HTERT RPE-1 (cell line): ENCODE measurements around the gene HDGFL2.

Experiments used
- in situ Hi-C: fragments of 300-500 bp; cut with MboI; formaldehyde crosslinking; loops from 4 replicates; pipeline ENCODE4 v1.14.3; 2020; ENCODE audit warnings: low sequenced_read_pairs

HDGFL2 gene

DNA sequence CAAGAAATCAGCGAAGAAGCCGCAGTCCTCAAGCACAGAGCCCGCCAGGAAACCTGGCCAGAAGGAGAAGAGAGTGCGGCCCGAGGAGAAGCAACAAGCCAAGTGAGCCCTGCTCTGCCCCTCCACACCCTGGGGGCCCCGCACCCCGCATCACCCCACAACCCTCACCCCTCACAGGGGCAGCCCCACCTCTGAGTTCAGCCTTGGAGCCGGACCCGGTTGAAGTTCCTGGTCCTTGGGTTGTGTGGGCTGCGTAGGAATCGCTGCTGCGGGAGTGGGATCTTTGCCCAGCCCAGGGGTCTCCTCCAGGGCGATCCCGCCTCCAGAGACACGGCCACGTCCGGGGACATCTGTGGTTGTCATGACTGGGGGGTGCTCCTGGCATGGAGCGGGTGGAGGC is 24.2 kb downstream of the HDGFL2 start:
- in situ Hi-C loops = no loop called here

DNA sequence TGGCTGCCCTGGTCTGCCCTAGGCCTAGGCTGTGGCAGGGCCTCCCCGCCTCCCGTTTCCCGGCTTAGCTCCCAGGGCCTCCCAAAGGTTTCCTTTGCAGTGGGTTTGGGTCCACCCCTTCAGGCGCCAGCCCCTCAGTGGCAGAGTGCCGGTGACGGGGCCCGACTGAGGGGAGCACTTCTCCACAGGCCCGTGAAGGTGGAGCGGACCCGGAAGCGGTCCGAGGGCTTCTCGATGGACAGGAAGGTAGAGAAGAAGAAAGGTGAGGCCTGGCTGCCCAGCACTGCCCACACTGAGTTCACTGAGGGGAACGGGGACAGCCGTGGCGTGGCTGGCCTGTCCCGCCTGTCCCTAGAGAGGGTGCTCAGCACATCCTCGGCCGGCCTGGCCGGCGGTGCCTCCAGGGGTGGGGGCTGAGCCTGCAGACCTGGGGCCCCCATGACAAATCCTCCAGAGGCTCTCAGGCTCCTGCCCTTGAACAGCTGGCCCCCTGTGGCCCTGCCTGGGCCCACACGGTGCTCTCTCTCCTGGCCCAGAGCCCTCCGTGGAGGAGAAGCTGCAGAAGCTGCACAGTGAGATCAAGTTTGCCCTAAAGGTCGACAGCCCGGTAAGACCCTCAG is 25.8 kb downstream of the HDGFL2 start:
- in situ Hi-C loops = no loop called here

DNA sequence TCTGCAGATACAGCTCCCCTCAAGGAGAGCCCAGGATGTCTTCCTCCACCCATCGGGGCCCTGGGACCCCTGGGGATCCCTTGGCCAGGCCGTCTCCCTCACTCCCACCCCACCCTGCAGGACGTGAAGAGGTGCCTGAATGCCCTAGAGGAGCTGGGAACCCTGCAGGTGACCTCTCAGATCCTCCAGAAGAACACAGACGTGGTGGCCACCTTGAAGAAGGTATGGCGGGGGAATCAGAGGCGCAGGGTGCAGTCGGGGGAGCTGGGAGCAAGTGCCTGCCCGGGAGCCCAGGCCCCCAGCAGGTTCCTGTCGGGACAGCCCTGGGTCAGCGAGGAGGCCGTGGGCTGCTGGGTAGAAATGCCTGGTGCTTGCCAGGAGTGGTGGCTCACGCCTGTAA is 26.6 kb downstream of the HDGFL2 start:
- in situ Hi-C loops = no loop called here

DNA sequence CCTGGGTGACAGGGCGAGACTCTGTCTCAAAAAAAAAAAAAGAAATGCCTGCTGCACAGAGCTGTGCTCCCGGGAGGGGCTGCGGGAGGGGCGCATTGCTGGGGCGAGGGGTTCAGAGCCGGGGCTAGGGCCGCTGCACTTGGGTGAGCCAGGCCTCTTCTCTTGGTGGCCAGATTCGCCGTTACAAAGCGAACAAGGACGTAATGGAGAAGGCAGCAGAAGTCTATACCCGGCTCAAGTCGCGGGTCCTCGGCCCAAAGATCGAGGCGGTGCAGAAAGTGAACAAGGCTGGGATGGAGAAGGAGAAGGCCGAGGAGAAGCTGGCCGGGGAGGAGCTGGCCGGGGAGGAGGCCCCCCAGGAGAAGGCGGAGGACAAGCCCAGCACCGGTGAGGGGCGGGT is 27.2 kb downstream of the HDGFL2 start:
- in situ Hi-C loops = no loop called here

DNA sequence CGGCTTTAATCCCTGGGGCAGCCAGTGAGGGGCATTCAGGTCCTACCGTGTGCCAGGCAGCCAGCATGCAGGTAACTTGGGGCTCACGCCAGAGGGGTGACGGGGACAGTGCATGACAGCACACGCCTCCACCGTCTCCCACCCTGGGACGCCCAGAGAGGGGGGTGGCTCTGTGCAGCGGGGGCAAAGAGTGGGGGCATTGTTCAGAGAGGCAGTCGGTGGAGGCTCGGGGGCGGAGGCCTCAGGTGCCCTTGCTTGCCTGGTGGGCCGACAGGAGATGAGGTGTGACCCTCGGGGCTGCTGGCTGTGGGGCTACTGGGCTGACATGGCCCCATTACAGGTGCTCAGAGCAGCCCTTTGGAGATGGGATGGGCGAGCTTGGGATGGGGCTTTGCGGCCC is 27.8 kb downstream of the HDGFL2 start:
- in situ Hi-C loops = no loop called here

DNA sequence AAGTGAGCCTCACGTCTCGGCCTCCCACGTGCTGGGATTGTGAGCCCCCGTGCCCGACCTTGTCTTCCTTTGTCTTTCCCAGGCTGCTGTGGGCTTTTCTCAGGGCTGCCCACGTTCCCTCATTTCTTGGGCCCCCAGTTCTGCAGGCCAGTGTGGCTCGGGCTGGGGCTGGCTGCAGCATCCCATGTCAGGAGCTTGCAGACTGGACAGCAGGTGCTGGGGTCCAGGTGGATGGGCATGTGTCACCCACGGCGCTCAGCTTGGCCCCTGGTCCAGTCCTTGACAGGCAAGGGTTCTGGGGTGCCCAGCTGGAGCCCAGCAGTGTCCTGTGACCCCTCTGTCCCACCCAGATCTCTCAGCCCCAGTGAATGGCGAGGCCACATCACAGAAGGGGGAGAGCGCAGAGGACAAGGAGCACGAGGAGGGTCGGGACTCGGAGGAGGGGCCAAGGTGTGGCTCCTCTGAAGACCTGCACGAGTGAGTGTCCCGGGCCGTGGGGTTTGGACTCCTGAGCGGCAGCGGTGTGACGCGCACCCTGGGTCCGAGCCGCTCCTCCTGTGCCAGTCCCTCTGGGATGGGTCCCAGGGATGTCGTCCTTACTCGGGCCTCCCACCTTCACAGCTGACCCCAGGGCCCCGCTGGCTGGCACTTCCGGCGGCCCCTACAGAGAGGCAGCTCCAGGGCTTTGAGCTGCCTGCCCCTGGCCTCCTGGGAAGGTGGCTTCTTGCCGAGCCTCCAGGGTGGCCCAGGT is 28.9 kb downstream of the HDGFL2 start:
- in situ Hi-C loops = no loop called here

DNA sequence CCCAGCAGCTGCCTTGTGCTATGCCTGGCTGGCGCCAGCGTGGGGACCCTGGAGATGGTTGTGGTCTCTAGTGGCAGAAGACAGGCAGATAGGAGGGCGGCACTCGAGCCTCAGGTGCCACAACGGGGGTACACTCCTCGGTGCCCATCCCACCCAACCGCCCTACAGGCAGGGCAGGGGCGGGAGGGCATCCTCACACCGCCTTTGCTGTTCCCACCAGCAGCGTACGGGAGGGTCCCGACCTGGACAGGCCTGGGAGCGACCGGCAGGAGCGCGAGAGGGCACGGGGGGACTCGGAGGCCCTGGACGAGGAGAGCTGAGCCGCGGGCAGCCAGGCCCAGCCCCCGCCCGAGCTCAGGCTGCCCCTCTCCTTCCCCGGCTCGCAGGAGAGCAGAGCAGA is 29.6 kb downstream of the HDGFL2 start:
- in situ Hi-C loops = no loop called here

DNA sequence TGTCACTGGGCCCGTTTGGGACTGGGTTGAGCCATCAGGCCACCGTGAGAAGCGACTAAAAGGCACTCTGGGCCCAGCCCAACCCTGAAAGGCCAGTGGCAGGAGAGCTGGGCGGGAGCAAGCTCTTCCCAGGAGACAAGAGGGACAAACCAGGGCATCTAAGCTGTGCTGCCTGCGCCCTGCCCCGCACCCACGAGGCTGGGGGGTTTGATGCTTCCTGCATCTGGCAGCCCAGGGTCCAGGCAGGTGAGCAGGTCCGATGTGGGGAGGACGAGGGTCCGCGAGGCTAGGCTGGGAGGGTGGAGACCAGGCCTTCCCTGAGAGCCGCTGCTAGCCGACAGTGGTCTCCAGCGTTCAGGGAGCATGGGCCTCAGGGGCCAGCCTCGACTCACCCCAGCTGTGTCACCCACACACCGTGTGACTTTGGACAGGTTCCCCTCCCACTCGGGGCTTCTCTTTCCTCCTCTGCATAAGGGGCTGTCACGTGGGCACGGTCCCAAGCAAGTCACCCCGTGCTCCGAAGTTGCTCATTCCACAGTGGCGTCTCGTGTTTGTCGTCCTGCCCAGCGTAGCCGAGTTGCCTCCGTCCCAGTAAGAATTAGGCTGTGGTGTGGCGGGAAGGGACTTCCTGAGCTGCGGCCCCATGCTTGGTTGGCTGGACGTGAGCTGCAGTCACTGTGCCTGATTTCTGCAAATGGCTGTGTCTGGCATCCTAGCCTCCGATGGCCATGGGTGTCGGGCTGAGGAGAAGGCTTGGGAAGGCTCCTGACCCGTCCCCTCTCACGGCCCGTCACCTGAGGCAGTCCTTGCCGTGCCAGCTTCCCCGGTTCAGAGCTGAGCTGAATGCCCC is 30.4 kb downstream of the HDGFL2 start:
- in situ Hi-C loops = no loop called here

DNA sequence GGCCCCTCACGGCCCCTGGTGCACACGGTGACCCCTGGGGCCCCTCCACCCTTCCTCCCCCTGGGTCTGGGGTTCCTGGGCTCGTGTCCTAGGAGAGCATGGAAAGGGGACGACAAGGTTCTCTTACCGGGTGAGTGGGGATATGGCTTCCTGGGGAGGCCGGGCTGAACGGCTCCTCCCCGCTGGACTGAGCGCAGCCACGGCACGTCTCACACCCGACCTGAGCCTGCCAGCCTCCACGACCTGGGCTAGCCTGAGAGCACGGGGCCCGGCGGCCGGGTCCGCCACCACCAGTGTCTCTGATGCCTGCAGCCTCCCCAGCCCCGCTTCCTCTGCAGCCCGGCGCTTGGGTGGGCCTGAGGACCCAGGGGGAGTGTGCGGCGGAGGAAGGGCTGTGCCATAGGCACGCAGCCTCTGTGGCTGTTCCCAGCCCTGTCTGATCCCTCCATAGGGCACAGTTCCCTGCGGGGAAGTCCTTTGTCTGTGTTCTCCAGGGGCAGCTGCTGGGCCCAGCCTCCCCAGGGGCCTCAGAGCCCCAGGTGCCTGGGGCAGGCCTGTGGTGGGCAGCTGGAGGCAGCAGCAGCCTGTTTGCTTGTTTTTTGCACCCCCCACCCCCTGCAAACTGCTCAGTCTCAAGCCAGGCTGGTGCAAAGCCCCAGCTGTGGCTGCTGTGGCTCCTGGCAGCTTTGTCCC is 31.2 kb downstream of the HDGFL2 start:
- in situ Hi-C loops = no loop called here

DNA sequence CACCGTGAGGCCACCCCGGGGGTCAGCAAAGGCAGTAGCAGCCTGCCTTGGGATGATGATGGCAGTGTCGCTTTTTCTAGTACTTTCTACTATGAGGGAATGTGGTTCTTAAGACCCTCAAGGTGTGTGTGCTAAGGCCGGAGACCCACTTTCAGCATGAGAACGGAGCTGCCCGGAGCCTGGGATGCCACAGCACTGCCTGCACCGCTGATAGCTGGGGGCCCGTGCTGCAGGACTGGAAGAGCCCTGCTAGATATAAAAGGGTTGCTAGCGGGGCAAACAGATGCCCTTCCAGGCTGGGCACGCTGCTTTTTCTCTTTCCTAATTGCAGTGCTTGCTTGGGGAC is 31.7 kb downstream of the HDGFL2 start:
- in situ Hi-C loops = no loop called here

DNA sequence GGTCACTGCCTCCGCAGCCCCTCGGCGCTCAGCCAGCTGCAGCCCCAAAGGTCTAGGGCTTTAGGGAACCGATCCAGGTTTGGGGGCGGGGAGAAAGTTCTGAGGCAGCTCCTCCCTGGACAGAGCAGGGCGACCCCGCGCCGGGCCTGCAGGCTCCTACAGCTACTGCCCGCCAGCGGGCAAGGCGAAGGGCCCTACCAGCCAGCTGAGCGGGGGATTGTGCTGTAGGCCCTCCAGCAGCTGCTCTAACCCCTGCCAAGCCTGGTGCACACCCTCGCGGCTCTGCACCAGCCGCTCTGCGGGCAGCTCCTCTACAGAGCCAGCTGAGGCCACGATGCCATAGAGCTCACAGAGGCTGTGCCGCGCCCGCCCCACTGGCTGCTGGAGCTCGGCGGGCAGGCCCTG is 32.2 kb downstream of the HDGFL2 start:
- in situ Hi-C loops = no loop called here

DNA sequence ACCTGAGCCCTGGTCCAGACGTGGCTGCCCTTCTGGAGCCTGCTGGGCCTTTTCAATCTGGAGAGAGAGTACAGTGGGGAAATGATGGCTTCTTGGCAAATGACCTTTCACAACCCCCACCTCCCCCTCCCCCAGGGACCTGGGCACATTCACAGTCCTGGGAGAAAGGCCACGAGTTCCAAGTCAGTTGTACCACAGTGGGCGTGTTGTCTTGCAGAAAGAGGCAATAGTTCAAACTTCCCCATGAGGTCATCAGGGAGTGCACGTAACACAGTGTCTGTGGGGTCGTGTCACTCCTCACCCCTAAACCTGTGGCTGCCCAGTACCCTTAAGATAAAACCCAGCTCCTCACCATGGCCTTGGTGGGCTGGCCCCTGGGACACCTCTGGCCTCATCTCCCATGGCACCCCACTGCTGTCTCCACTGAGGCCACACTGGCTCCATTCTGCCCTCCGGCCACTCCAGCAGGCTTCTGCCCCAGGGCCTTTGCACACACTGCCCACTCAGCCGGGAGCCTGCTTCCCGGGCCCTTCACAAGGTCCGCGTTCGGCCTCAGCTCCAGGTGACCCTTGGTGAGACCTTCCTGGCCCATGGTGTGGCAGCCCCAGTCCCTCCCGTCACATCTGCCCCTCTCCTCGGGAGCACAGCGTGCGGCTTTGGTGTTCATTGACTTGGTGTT is 32.9 kb downstream of the HDGFL2 start:
- in situ Hi-C loops = no loop called here

DNA sequence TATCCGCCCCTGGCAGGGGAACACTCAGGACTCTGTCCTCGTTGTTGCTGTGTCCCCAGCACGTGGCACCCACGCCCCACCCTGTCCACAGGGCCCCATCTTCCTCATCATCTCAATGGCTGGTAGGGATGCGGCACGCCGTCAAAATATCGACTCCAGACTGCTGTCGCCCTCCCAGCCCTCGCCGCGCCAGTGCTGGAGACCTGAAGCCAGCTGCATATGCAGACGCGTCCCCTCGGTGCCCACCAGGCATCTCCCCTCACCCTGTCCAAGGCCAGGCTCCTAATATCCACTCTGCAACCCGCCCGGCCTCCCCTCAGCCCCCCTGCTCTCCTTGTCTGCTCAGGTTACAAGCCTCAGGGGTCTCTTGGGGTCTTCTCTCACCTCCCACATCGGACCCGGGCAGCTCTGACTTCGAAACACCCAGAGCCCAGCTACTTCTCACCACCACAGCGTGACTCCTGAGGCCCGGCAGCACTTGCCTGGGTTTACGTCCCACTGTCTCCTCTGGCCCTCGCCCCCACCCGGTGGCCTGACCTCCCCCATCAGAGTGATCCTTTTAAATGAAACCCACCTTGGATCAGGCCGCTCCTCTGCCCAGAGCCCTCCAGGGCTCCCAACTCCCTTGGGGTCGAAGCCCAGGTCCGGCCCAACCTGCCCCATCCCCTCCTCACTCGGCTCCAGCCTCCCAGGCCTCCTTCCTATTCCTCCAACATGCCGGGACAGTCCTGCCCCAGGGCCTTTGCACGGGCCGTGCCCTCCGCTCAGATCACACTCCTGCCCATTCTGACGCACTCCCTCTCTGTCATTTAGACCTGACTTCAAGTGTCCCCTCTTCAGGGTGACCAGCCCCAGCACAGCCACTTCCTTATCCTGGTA is 33.7 kb downstream of the HDGFL2 start:
- in situ Hi-C loops = no loop called here

DNA sequence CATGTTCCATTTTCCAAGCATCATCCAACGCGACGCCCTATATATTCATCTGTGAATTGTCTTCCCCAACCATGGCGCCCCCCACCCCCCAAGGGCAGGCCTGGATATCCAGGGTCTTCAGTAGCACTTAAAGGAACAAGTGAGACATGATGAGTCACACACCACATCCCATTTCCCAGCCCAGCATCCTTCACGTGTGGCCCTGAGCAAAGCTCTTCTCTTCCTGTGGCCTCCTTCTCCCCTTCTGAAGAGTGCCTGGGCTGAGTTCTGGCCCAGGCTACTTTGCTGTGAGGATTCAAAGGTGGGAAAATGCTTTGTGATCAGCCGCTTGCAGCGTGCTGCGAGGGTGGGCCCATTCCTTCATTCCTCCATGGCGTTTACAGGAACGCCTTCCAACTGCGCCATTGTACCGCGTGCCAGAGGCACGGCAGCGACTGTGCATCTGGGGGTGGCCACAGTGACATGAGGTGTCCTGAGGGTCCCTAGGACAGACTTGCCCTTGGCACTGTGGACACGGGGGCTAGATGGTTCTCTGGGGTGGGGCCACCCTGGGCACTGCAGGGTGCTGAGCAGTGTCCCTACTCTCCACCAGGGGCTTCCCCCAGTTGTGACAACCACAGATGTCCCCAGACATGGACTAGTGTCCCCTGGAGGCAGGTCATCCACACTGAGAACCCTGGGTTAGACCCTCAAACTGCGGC is 34.5 kb downstream of the HDGFL2 start:
- in situ Hi-C loops = no loop called here

DNA sequence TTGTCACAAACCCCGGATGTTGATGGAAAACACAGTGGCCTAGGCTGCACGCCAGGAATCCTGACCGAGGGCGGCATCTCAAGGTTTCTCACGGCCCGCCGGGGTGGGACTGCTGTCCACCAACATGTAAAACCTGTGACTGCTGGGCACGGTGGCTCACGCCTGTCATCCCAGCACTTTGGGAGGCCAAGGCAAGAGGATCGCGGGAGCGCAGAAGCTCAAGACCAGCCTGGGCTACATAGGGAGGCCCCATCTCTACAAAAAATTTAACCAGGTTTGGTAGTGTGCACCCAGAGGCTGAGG is 35.0 kb downstream of the HDGFL2 start:
- in situ Hi-C loops = no loop called here

DNA sequence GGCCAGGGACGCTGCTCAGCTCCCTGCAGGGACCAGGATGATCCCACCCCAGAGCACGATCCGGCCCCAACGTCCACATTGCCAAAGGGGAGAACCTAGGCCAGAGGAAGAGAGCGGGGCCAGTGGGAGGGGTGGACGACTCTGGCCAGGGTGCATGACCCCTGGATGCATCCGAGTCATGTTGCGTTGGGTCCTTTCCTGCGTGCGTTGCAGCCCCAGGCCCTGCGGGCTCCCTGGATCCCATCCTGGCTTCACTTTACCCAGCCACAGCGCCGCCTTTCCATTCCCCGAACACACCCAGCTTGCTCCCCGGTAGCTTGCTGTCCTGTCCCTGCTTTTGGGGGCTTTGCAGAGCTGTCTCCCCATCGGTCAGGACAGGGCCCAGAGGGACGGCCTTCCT is 35.7 kb downstream of the HDGFL2 start:
- in situ Hi-C loops = no loop called here

DNA sequence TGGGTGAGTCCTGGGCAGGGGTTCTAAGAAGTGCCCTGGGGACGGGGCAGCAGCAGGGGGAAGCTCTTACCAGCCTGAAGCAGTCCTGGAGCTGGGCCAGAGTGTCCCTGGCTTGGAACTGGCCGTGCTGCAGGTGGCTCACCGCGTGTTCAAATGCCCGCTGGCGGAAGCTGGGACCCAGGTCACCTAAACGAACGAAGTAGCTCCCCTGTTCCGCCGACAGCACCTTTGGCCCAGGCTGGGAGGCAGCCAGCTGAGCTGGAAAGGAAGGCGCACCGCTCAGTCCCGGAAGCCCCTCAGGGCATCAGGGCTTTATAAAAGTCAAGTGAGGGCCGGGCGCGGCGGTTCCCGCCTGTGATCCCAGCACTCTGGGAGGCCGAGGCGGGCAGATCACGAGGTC is 36.6 kb downstream of the HDGFL2 start:
- in situ Hi-C loops = no loop called here

DNA sequence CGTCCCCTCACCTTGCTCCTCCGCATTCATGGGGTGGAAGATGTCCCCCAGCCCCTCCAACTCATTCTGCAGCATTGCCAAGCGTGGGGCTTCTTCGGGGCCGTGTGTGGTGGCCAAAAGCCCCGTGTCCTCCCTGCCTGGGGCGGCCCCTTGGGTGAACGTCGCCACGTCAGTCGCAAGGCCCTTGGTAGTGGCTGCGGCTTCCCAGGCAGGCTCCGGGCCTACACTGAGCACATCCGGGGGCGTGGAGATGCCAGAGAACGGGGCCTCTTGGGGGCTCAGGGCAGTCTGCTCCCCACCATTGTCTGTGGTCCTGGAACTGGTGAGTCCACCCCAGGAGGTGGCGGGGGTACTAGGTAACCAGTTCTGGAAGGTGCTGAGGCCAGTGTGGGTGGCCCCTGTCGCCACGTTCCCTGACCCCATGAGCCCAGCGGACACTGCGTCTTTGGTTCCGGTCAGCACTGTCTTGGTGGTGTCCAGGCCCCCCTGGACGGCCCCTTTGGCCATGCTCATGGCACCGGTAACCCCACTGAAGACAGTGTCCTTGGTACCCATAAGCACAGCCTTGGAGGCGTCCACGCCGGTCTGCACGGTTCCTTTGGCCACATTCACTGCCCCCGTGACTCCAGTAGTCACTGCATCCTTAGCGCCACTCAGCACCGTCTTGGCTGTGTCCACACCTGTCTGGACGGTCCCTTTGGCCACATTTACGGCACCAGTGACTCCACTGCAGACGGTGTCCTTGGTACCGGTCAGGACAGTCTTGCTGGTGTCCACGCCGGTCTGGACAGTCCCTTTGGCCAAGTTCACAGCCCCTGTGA is 38.5 kb downstream of the HDGFL2 start:
- in situ Hi-C loops = no loop called here
